HepG2 (cell line): Measurements from ENCODE around the gene DNAAF1. TPM values are rescaled to one million over a fixed set of nuclear protein-coding genes. Genes with fewer than 3 reads are reported as not detected.

Experiments
- AHDC1 ChIP-seq: sonication (generic); formaldehyde crosslinking; IDR thresholded peaks from 2 replicates; pipeline ENCODE4 v1.5.1; 2020; ENCODE audit warnings: mild to moderate bottlenecking, missing genetic modification reagents, borderline replicate concordance
- DNMT1 ChIP-seq: sonication (generic); formaldehyde crosslinking; IDR thresholded peaks from 2 replicates; pipeline ENCODE4 v1.5.1; 2020; ENCODE audit warnings: mild to moderate bottlenecking, missing genetic modification reagents
- DRAP1 ChIP-seq: IDR thresholded peaks from 2 replicates; pipeline ENCODE4 v1.6.1; 2016; ENCODE audit warnings: missing genetic modification reagents, missing compliant biosample characterization
- HNF4A ChIP-seq: sonication (generic); formaldehyde crosslinking; IDR thresholded peaks from 2 replicates; pipeline ENCODE4 v1.4.0; 2020; ENCODE audit warnings: missing genetic modification reagents
- MYPOP ChIP-seq: sonication (generic); formaldehyde crosslinking; IDR thresholded peaks from 2 replicates; pipeline ENCODE4 v1.8.1; 2023; ENCODE audit warnings: mild to moderate bottlenecking, moderate library complexity, missing genetic modification reagents
- TRIM22 ChIP-seq: fragments of 450-650 bp; IDR thresholded peaks from 2 replicates; pipeline ENCODE4 v1.6.1; 2017
- ZBTB34 ChIP-seq: sonication (generic); formaldehyde crosslinking; IDR thresholded peaks from 2 replicates; pipeline ENCODE4 v1.8.0; 2022; ENCODE audit warnings: mild to moderate bottlenecking, missing genetic modification reagents
- ZBTB43 ChIP-seq: sonication (generic); formaldehyde crosslinking; conservative IDR thresholded peaks from 2 replicates; pipeline ENCODE4 v1.4.0; 2020; ENCODE audit warnings: missing genetic modification reagents
- ZNF180 ChIP-seq: sonication (generic); formaldehyde crosslinking; IDR thresholded peaks from 2 replicates; pipeline ENCODE4 v1.4.0; 2020; ENCODE audit warnings: low read depth, missing genetic modification reagents, borderline replicate concordance
- ZNF24 ChIP-seq: fragments of 450-650 bp; IDR thresholded peaks from 2 replicates; pipeline ENCODE4 v1.6.1; 2017; ENCODE audit warnings: antibody characterized with exemption, mild to moderate bottlenecking
- ZNF44 ChIP-seq: sonication (generic); formaldehyde crosslinking; IDR thresholded peaks from 2 replicates; pipeline ENCODE4 v1.5.1; 2020; ENCODE audit warnings: mild to moderate bottlenecking, missing genetic modification reagents
- ZNF615 ChIP-seq: sonication (generic); formaldehyde crosslinking; IDR thresholded peaks from 2 replicates; pipeline ENCODE4 v1.5.0; 2020; ENCODE audit warnings: mild to moderate bottlenecking, missing genetic modification reagents, borderline replicate concordance
- ZNF674 ChIP-seq: sonication (generic); formaldehyde crosslinking; IDR thresholded peaks from 2 replicates; pipeline ENCODE4 v1.5.0; 2020; ENCODE audit warnings: low read depth, mild to moderate bottlenecking, missing genetic modification reagents
- polyA plus RNA-seq, 8 experiments: library from polyadenylated mRNA; depleted of rRNA in 3 of 8; stranded (reverse) in 7 of 8; unstranded in 1 of 8; fragments of >200 nt; fragmentation: Illumina TruSeq in 4 of 8; extraction: Trizol in 4 of 8; gene quantifications; 2 replicates each; pipeline versions ENCODE4 v1.2.1 to v1.2.3, GENCODE V29; 2011 to 2016; ENCODE audit warnings: low read depth in 4 of 8, missing spikeins in 1 of 8, mixed read lengths in 1 of 8; ENCODE audit not compliant: insufficient read depth in 1 of 8
- total RNA-seq, 5 experiments: library from RNA; depleted of rRNA; stranded (reverse); fragments of >200 nt; fragmentation: Illumina TruSeq; extraction: Trizol; gene quantifications; 2 replicates each; pipeline ENCODE4 v1.2.3, GENCODE V29; 2016; ENCODE audit warnings: low read depth in 1 of 5

The DNAAF1 gene
- total and polyA plus RNA-seq, 2 of the 13 experiments (the other 11 are each of a cell fraction or from before 2014, with no cell fraction given), result 0.04 TPM; not detected in 1

GRCh38 chr16:84186685-84187437 lies 41.8 kb downstream of the DNAAF1 start, which contains the start of gene TAF1C (continued):
- TF ChIP-seq AHDC1 (no peak), TRIM22 (no peak), ZBTB34 (CRISPR knock-in tag) (no peak), MYPOP (CRISPR knock-in tag) (peak; percentile 61; the same call in 1 of the 2 replicates), ZNF180 (CRISPR knock-in tag) (no peak), ZNF674 (CRISPR knock-in tag) (no peak), DRAP1 (peak; percentile 87), ZNF615 (0 out of 2 replicates have a peak, but pooled peaks have one; percentile 76), ZBTB43 (peak; percentile 63; the same call in 1 of the 2 replicates), ZNF44 (CRISPR knock-in tag) (peak; percentile 73; the same call in 1 of the 2 replicates), HNF4A (CRISPR knock-in tag) (peak; percentile 73), DNMT1 (CRISPR knock-in tag) (no peak; the same call in none of the 2 replicates), ZNF24 (peak; percentile 57; the same call in 1 of the 2 replicates)
